ENCODE measurements around the gene RXRG. TPM values are rescaled to one million over a fixed set of nuclear protein-coding genes. Genes with fewer than 3 reads are reported as not detected.

RXRG gene
- total RNA-seq, 1 experiment from 2014 or later = not detected

- ATAC-seq = no peak
- intact Hi-C loops (cut with micrococcal nuclease) = no loop called here
- no peaks in the 10 kb centered on the region for H3K36me3 ChIP-seq (ENCODE audit: control insufficient read depth in 1 of 2, insufficient read depth in 2 of 2, low read length in 2 of 2)
- ChIA-PET RAD21 (ENCODE audit: low non-redundant PET in 1 of 2, low total read pairs in 2 of 2, uncharacterized antibody in 2 of 2, unreplicated experiment in 2 of 2) (no interaction called here), POLR2A (no interaction called here), CTCF (no interaction called here)
- no peak overlapping the region for H3K27ac ChIP-seq (ENCODE audit: low read depth, low read length)
- no peak for TF ChIP-seq CBX3 (IDR thresholded peaks at IDR 0.05; ENCODE audit: low read depth)
- TF ChIP-seq MAX (IDR thresholded peaks at IDR 0.05) = no peak
- no peak for TF ChIP-seq REST (IDR thresholded peaks at IDR 0.05; ENCODE audit: low read depth)
- TF ChIP-seq SRF (IDR thresholded peaks at IDR 0.05; ENCODE audit: low read depth) = no peak
- TF ChIP-seq ZBTB33 (IDR thresholded peaks at IDR 0.05; ENCODE audit: extremely low read depth, insufficient replicate concordance, low read length) = no peak
- no peak for TF ChIP-seq ZFX (IDR thresholded peaks at IDR 0.05)
- H2AFZ ChIP-seq (ENCODE audit: low read depth, low read length, poor library complexity, severe bottlenecking) = no peak overlapping the region
- H3K27me3 ChIP-seq (ENCODE audit: insufficient read depth, low read length) = peaks cover 13% of the 10 kb centered on the region; the same call in 1 of the 2 replicates
- H3K4me1 ChIP-seq (ENCODE audit: control insufficient read depth in 1 of 2, insufficient read depth in 2 of 2, low read length in 2 of 2) = peaks cover 4 to 6% of the 10 kb centered on the region in 2 experiments; a peak in 2 of 4 replicates
- no TSS peak for BruUV-seq (replicated peaks)
- no peaks in the 10 kb centered on the region for H3K79me2 ChIP-seq (ENCODE audit: insufficient read depth, low read length)
- H4K20me1 ChIP-seq (ENCODE audit: insufficient read depth) = no peaks in the 10 kb centered on the region
- no peaks in the 10 kb centered on the region for H3K9me2 ChIP-seq (ENCODE audit: insufficient read depth)
- no peak overlapping the region for H3K4me3 ChIP-seq (replicated peaks in 1 of 2; ENCODE audit: low read depth in 1 of 2, low read length in 2 of 2)
- DNase-seq (ENCODE audit: low read depth, low spot score) = no peak
- H3K9ac ChIP-seq (ENCODE audit: low read length) = no peak overlapping the region
- H3K4me2 ChIP-seq (ENCODE audit: low read length) = no peak overlapping the region
- no peaks in the 10 kb centered on the region for H3K9me3 ChIP-seq (ENCODE audit: control insufficient read depth in 1 of 2, insufficient read depth in 1 of 2, low read depth in 1 of 2, low read length in 2 of 2)
These were observed 47.0 kb downstream of the RXRG start for GRCh38 chr1:165397944-165398343.

Measured in HCT116 (cell line).